IMR-90 (cell line): ENCODE results near the gene VAT1L.

Experiments used
- BHLHE40 ChIP-seq: fragments of 150-350 bp; IDR thresholded peaks from 2 replicates; pipeline ENCODE4 v1.6.1; 2016; ENCODE audit warnings: mild to moderate bottlenecking, low read depth, low read length
- CEBPB ChIP-seq: IDR thresholded peaks from 2 replicates; pipeline ENCODE4 v1.6.1; 2012; ENCODE audit warnings: low read depth, low read length, improper control_type of control experiment
- CHD1 ChIP-seq: IDR thresholded peaks from 2 replicates; pipeline ENCODE4 v1.6.1; 2012; ENCODE audit warnings: low read depth, low read length, improper control_type of control experiment
- CTCF ChIP-seq: conservative IDR thresholded peaks from 2 replicates; pipeline ENCODE4 v1.5.1; 2012; ENCODE audit warnings: mild to moderate bottlenecking, low read depth, low read length, improper control_type of control experiment
- MAFK ChIP-seq: IDR thresholded peaks from 2 replicates; pipeline ENCODE4 v1.6.1; 2012; ENCODE audit warnings: low read depth, low read length, improper control_type of control experiment
- MAZ ChIP-seq: IDR thresholded peaks from 2 replicates; pipeline ENCODE4 v1.6.1; 2012; ENCODE audit warnings: low read depth, mild to moderate bottlenecking, low read length, improper control_type of control experiment, moderate library complexity, borderline replicate concordance
- MXI1 ChIP-seq: IDR thresholded peaks from 2 replicates; pipeline ENCODE4 v1.6.1; 2012; ENCODE audit warnings: low read depth, mild to moderate bottlenecking, low read length, moderate library complexity, borderline replicate concordance
- NFE2L2 ChIP-seq: fragments of 150-350 bp; IDR thresholded peaks from 2 replicates; pipeline ENCODE4 v1.6.1; 2016; ENCODE audit warnings: low read depth, mild to moderate bottlenecking, low read length
- POLR2A ChIP-seq: IDR thresholded peaks from 2 replicates; pipeline ENCODE4 v1.6.1; 2012; ENCODE audit warnings: mild to moderate bottlenecking, low read depth, low read length
- RAD21 ChIP-seq: IDR thresholded peaks from 2 replicates; pipeline ENCODE4 v1.6.1; 2012; ENCODE audit warnings: low read length, improper control_type of control experiment
- RFX5 ChIP-seq: IDR thresholded peaks from 2 replicates; pipeline ENCODE4 v1.8.0; 2012; ENCODE audit warnings: low read depth, mild to moderate bottlenecking, low read length, moderate library complexity
- SMC3 ChIP-seq: fragments of 150-350 bp; IDR thresholded peaks from 2 replicates; pipeline ENCODE4 v1.6.1; 2016; ENCODE audit warnings: low read depth, mild to moderate bottlenecking, antibody characterized with exemption, low read length, moderate library complexity

GRCh38 chr16:77972062-77972392 lies 183.7 kb downstream of the VAT1L start:
- TF ChIP-seq MAFK, result no peak
- TF ChIP-seq CTCF, result no peak
- no peak for TF ChIP-seq POLR2A
- TF ChIP-seq SMC3, result no peak
- TF ChIP-seq MXI1, result no peak
- TF ChIP-seq CEBPB, result no peak
- no peak for TF ChIP-seq RAD21
- TF ChIP-seq NFE2L2, result no peak
- no peak for TF ChIP-seq RFX5
- TF ChIP-seq BHLHE40, result no peak
- TF ChIP-seq MAZ, result no peak
- no peak for TF ChIP-seq CHD1
